Fibroblast of lung (primary cell): Measurements from ENCODE around the gene DLEU7. TPM values are rescaled to one million over a fixed set of nuclear protein-coding genes. Genes with fewer than 3 reads are reported as not detected.

Experiments
- DNase-seq, 2 donors: peaks; one replicate each; pipeline versions ENCODE4 v3.0.0 to v3.0.0-alpha.2; 2010; ENCODE audit warnings: low read depth in 2 of 2
- H2AFZ ChIP-seq: 2 replicates; pipeline ENCODE4 v1.5.1; 2012; ENCODE audit warnings: low read length, control low read depth, inconsistent platforms
- H3K27ac ChIP-seq: 2 replicates; pipeline ENCODE4 v1.5.1; 2011; ENCODE audit warnings: low read length, control low read depth; ENCODE audit not compliant: insufficient read depth
- H3K27me3 ChIP-seq: 2 replicates; pipeline ENCODE4 v1.5.1; 2011; ENCODE audit warnings: mild to moderate bottlenecking, low read length; ENCODE audit not compliant: control insufficient read depth, insufficient read depth
- H3K36me3 ChIP-seq: 2 replicates; pipeline ENCODE4 v1.5.1; 2011; ENCODE audit warnings: low read length; ENCODE audit not compliant: control insufficient read depth, insufficient read depth
- H3K4me1 ChIP-seq: 2 replicates; pipeline ENCODE4 v1.5.1; 2011; ENCODE audit warnings: low read length; ENCODE audit not compliant: control insufficient read depth, insufficient read depth; ENCODE audit errors: extremely low read depth
- H3K4me2 ChIP-seq: 2 replicates; pipeline ENCODE4 v1.5.1; 2011; ENCODE audit warnings: low read length, control low read depth; ENCODE audit not compliant: insufficient read depth; ENCODE audit errors: extremely low read depth
- H3K4me3 ChIP-seq, 4 experiments: fragments of 200-600 bp in 1 of 4; sonication (generic) in 1 of 4; replicated peaks in 1 of 4; 2 replicates each; pipeline ENCODE4 v1.5.1; 2011 to 2016; ENCODE audit warnings: low read length in 4 of 4, low read depth in 3 of 4, mild to moderate bottlenecking in 3 of 4, control low read depth in 2 of 4, inconsistent platforms in 1 of 4, mixed read lengths in 1 of 4; ENCODE audit not compliant: insufficient read depth in 1 of 4; ENCODE audit errors: control extremely low read depth in 1 of 4
- H3K79me2 ChIP-seq: 2 replicates; pipeline ENCODE4 v1.5.1; 2012; ENCODE audit warnings: mild to moderate bottlenecking, low read length, inconsistent platforms; ENCODE audit not compliant: control insufficient read depth, insufficient read depth
- H3K9ac ChIP-seq: 2 replicates; pipeline ENCODE4 v1.5.1; 2011; ENCODE audit warnings: mild to moderate bottlenecking, low read length, control low read depth; ENCODE audit not compliant: insufficient read depth
- H3K9me3 ChIP-seq: 2 replicates; pipeline ENCODE4 v1.5.1; 2012; ENCODE audit warnings: low read depth, low read length; ENCODE audit not compliant: control insufficient read depth, insufficient read depth
- H4K20me1 ChIP-seq: 2 replicates; pipeline ENCODE4 v1.5.1; 2011; ENCODE audit warnings: low read length; ENCODE audit not compliant: control insufficient read depth, insufficient read depth; ENCODE audit errors: extremely low read depth
- EZH2 ChIP-seq: IDR thresholded peaks from 2 replicates; pipeline ENCODE4 v1.5.1; 2012; ENCODE audit warnings: low read length, control low read depth, mild to moderate bottlenecking; ENCODE audit errors: missing control alignments
- polyA plus RNA-seq, 2 donors: library from polyadenylated mRNA; depleted of rRNA in 1 of 2; stranded (reverse) in 1 of 2; unstranded in 1 of 2; fragments of >200 nt; gene quantifications; 2 replicates each; pipeline ENCODE4 v1.2.1, GENCODE V29; 2011 to 2012; ENCODE audit warnings: missing spikeins in 1 of 2
- total RNA-seq: library from RNA; depleted of rRNA; stranded (reverse); fragments of >200 nt; gene quantifications from 2 replicates; pipeline ENCODE4 v1.2.1, GENCODE V29; 2014
- TF ChIP-seq, protein P1 (sequence below), 2 donors: IDR thresholded peaks in 1 of 2; conservative IDR thresholded peaks in 1 of 2; 1 replicate in 1 of 2; 2 replicates in 1 of 2; pipeline ENCODE4 v1.5.1; 2011 to 2012; ENCODE audit warnings: low read length in 2 of 2, control low read depth in 1 of 2, inconsistent platforms in 1 of 2, low read depth in 1 of 2, mild to moderate bottlenecking in 1 of 2

The DLEU7 gene
- total and polyA plus RNA-seq, 2 donors (not counting 1 experiment from before 2014, with no cell fraction given) = not detected

DNA sequence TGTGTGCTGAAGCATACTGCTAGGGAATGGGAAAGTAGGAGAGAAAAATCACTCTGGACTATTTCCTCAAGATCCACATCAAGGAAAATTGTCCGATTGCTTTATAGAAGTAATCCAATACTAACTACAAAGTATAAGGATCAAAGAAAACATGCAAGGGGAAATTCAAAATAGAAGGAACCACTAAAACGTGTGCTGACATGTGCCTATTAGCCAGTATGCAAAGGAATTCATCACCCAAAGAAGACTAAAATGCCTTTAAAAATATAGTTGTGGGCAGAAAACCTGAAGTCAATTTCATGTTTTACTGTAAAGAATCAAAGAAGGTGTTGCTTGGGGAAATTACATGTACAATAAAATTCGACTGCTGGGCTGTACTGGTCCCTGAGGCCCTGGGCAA lies 14.3 kb downstream of the DLEU7 start:
- H3K4me2 ChIP-seq = no peak overlapping the region
- no peak overlapping the region for H3K9ac ChIP-seq
- H3K4me1 ChIP-seq = no peaks in the 10 kb centered on the region
- DNase-seq = no peak
- H3K36me3 ChIP-seq = no peaks in the 10 kb centered on the region
- no peak overlapping the region for H3K4me3 ChIP-seq
- H2AFZ ChIP-seq = no peak overlapping the region
- no peaks in the 10 kb centered on the region for H3K9me3 ChIP-seq
- H3K27ac ChIP-seq = no peak overlapping the region
- no peaks in the 10 kb centered on the region for H3K79me2 ChIP-seq
- TF ChIP-seq, protein P1, sequence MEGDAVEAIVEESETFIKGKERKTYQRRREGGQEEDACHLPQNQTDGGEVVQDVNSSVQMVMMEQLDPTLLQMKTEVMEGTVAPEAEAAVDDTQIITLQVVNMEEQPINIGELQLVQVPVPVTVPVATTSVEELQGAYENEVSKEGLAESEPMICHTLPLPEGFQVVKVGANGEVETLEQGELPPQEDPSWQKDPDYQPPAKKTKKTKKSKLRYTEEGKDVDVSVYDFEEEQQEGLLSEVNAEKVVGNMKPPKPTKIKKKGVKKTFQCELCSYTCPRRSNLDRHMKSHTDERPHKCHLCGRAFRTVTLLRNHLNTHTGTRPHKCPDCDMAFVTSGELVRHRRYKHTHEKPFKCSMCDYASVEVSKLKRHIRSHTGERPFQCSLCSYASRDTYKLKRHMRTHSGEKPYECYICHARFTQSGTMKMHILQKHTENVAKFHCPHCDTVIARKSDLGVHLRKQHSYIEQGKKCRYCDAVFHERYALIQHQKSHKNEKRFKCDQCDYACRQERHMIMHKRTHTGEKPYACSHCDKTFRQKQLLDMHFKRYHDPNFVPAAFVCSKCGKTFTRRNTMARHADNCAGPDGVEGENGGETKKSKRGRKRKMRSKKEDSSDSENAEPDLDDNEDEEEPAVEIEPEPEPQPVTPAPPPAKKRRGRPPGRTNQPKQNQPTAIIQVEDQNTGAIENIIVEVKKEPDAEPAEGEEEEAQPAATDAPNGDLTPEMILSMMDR (conservative IDR thresholded peaks at IDR 0.05 in 1 of 2, IDR thresholded peaks at IDR 0.05 in 1 of 2; ENCODE audit: low read depth in 1 of 2, low read length in 2 of 2) = no peak
- H4K20me1 ChIP-seq = no peaks in the 10 kb centered on the region
- H3K27me3 ChIP-seq = peaks cover 3% of the 10 kb centered on the region

DNA sequence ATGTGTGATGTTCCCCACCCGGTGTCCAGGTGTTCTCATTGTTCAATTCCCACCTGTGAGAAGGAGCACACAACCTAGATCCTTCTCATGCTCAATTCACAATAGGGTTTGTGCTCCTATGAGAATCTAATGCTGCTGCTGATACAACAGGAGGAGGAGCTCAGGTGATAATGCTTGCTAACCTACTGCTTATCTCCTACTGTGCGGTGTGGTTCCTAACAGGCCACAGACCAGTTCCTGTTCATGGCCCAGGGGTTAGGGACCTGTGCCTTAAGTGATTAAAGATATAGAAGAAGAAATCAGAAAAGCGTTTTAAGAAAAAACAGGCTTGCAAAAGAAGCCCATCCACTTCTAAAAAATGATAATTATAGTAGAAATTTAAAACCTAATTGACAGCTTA lies 17.5 kb downstream of the DLEU7 start:
- Histone ChIP-seq H3K27ac (no peak overlapping the region), H3K79me2 (no peaks in the 10 kb centered on the region), H3K27me3 (no peaks in the 10 kb centered on the region), H3K4me1 (no peaks in the 10 kb centered on the region), H4K20me1 (no peaks in the 10 kb centered on the region), H3K4me3 (no peak overlapping the region), H2AFZ (no peak overlapping the region), H3K36me3 (no peaks in the 10 kb centered on the region), H3K9me3 (no peaks in the 10 kb centered on the region), H3K4me2 (no peak overlapping the region), H3K9ac (no peak overlapping the region)
- no peak for DNase-seq
- TF ChIP-seq, protein P1 (conservative IDR thresholded peaks at IDR 0.05 in 1 of 2, IDR thresholded peaks at IDR 0.05 in 1 of 2; ENCODE audit: low read depth in 1 of 2, low read length in 2 of 2) = no peak
- no peak for TF ChIP-seq EZH2

DNA sequence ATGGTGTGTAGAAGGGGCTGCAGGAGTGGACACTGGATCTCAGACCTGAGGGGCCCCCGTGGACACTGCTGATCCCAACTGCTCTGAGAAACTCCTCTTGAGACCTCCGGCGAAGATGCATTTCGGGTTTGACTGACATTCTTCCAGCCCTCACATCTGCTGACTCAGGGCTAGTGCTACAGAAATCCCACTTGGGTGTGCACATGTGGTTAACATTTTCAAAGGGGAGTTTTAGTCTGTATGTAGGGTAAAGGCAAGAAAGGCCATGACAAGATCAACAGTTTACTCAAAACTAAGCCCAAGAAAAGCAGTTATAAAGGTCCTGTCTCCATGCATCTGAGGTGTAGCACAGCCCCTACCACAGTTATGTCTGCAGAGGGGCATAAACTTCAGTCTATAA lies 31.2 kb downstream of the DLEU7 start:
- H3K4me3 ChIP-seq = no peak overlapping the region
- H3K79me2 ChIP-seq = no peaks in the 10 kb centered on the region
- H3K27ac ChIP-seq = no peak overlapping the region
- TF ChIP-seq EZH2 = no peak
- TF ChIP-seq, protein P1 (conservative IDR thresholded peaks at IDR 0.05 in 1 of 2, IDR thresholded peaks at IDR 0.05 in 1 of 2; ENCODE audit: low read depth in 1 of 2, low read length in 2 of 2) = no peak
- H3K4me1 ChIP-seq = no peaks in the 10 kb centered on the region
- no peak overlapping the region for H2AFZ ChIP-seq
- H3K4me2 ChIP-seq = no peak overlapping the region
- DNase-seq = no peak
- H4K20me1 ChIP-seq = no peaks in the 10 kb centered on the region
- no peaks in the 10 kb centered on the region for H3K9me3 ChIP-seq
- H3K36me3 ChIP-seq = no peaks in the 10 kb centered on the region
- H3K9ac ChIP-seq = no peak overlapping the region
- H3K27me3 ChIP-seq = no peaks in the 10 kb centered on the region
